Stimulated activated CD8-positive, alpha-beta memory T cell treated with anti-CD3 and anti-CD28 coated beads, Interleukin-12 subunit alpha, Interleukin-12 subunit beta, amount 100 ng/mL, for 24 hours (primary cell): ENCODE results near the gene BAIAP2.

Experiments
- DNase-seq: peaks from one replicate; pipeline ENCODE4 v3.0.0-alpha.2; 2020; ENCODE audit errors: extremely low read depth

The BAIAP2 gene

GRCh38 chr17:81126281-81127132 lies 91.6 kb downstream of the BAIAP2 start:
- no peak for DNase-seq

DNA sequence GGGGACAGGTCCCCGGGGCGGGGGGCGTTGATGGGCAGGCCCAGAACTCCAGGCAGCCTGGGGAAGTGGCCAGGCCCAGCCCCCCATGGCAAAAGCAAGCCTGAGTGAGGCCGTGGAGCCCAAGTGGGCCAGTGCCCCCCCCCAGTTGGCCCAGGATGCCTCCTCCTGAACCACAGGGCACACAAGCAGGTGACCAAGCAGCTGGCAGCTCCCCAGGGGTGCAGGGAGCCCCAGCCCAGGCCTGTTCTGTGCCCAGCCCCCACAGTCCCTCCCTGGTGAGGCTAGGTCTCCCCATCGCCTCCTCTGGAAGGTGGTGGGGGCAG lies 92.1 kb downstream of the BAIAP2 start:
- DNase-seq: no peak

- no peak for DNase-seq
These were observed 92.7 kb downstream of the BAIAP2 start for GRCh38 chr17:81127526-81128177.

- no peak for DNase-seq
These were observed 93.4 kb downstream of the BAIAP2 start for GRCh38 chr17:81128338-81128737.

- DNase-seq: no peak
These were observed 93.8 kb downstream of the BAIAP2 start for GRCh38 chr17:81128774-81129173.

GRCh38 chr17:81129289-81129688 lies 94.3 kb downstream of the BAIAP2 start:
- DNase-seq: no peak

GRCh38 chr17:81129711-81130367 lies 94.9 kb downstream of the BAIAP2 start:
- no peak for DNase-seq

DNA sequence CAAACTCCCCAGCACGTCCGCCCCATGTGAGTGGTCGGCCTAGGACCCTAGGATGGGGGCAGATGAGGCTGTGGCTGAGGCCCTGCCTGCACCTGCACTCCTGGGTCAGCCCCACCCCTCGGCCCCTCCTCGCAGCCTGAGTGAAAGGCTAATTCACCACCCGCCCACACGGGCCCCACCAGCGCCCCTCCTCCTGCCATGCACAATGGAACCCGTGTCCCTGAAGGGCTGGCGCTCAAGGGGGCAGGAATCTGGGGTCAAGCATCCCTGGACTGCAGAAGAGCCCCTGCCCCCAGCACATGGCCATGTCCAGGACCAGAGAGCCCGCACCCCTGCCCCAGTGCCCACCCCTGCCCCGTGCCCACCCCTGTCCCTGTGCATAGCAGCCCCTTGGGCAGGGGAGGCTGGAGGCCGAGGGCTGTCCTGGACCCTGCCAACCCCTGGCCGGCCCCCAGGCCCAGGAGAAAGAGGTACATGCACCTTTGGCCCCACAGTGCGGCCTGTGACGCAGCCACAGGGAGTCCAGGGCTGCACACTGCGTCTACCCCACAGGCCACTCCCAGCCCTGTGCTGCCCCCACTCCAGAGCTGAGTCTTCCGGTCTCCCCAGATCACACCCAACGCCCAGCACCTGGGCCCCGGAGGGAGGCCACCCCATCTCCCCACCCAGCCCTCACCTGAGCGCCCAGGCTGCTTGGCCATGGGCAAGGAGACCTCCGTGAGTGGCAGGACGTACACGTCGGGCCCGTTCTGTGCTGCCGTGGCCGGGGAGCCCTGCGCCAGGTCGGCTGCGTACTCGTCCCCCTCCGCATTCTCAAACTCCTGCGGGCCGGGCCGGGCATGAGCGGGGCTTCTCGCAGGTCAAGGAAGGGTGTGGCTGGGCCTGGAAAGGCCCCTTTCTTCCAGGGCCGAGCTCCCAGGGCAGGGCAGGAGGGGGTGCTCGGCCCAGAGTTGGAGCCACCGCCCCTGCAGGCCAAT lies 95.7 kb downstream of the BAIAP2 start:
- no peak for DNase-seq

- no peak for DNase-seq
These were observed 96.7 kb downstream of the BAIAP2 start for GRCh38 chr17:81131486-81132196.

GRCh38 chr17:81132197-81132540 lies 97.2 kb downstream of the BAIAP2 start:
- no peak for DNase-seq

GRCh38 chr17:81132770-81133723 lies 98.1 kb downstream of the BAIAP2 start:
- DNase-seq: no peak

GRCh38 chr17:81134064-81134781 lies 99.3 kb downstream of the BAIAP2 start:
- DNase-seq: no peak

DNA sequence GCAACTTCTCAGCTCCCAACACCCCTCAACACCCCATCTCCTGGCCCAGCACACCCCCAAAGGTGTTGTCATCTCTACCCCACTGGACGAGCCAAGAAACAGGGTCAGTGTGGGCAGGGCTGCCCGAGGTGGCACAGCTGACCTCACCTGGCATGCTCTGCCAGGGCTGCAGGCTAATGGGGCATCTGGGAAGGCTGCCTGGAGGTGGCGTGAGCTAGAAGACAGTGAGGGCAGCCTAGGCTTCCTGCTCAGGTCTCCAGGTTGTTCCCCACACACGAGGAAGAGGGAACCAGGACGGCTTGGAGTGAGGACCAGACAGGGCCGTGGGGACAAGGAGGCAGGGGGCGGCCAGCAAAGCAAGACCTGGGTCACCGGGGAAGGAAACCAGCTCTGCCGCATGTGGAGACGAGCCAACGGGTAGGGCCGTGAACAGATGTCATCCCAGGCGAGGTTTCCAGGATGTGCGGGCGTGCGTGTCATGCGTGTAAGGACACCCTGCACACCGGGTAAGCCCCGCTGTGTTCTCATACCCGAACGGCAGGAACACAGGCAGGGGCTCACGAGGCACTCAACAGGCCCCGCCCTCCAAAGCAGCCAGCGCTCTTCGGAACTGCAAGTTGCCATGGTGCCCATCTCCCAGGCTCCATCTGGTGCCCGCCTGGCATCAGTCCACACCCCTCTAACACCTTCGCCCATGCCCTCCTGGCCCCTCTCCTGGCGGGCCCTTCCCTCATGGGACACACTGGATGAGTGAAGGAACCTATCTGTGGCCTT lies 100.7 kb downstream of the BAIAP2 start:
- no peak for DNase-seq

DNA sequence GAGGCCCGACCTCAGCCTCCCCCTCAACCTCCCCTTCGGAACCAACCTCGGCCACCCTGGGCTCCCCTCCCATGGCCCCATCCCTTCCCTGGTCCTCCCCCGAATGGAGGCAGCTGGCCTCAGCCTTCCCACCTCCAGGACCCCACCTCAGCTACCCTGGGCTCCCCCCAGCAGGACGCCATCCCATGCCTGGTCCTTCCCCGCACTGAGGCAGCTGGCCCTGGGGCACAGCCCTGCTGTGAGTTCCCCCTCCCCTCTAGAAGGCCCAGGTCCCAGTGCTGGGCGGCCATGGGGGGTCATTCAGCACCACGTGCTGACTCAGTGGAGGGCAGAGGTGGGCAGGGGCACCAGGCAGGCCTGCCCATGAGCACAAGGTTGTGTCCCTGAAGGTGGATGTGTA lies 101.4 kb downstream of the BAIAP2 start:
- DNase-seq: no peak

GRCh38 chr17:81137248-81137647 lies 102.3 kb downstream of the BAIAP2 start:
- DNase-seq: no peak

DNA sequence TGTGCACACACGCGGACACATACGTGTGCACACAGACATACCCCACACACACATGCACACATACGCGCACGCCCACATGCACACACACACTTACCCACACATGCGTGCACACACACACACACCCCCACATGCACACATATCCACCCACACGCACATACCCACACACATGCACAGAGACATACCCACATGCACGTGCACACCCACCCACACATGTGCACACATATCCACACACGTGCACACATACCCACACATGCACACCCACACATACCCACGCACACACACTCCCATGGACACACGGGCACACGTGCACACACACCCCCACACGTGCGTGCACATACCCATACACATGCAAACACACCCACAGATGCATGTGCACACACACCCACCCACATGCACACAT lies 103.1 kb downstream of the BAIAP2 start:
- DNase-seq: no peak

DNA sequence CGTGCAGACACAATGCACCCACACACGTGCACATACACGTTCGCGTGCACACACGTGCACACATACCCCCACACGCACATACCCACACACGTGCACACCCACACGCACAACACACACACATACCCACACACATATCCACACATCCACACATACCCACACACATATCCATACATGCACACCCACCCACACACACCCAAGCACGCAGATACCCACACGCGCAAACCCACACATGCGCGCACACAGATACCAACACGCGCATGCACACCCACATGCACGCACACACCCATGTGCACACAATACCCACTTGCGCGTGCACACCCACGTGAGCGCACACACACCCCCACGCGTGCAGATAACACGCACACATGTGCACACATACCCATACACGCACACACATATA lies 103.5 kb downstream of the BAIAP2 start:
- no peak for DNase-seq

- DNase-seq: no peak
These were observed 104.5 kb downstream of the BAIAP2 start for GRCh38 chr17:81139428-81139827.

DNA sequence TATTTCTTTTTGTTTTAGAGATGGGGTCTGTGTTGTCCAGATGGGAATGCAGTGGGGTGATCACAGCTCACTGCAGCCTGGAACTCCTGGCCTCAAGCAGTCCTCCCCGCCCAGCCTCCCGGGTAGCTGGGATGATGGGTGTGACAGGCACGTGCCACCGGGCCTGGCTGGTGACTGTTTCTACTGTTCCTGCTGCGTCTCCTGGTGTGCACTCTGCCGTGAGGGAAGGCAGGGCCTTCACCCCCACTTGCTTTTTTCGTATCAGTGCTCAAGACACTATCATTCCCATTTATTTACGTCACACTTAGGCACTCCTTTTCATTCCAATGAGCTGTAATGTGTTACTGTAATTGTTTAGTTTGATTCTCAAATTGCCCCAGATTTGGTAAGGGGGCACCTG lies 105.1 kb downstream of the BAIAP2 start:
- DNase-seq: no peak
